ENCODE measurements around the gene AGAP3.

Gene AGAP3

DNA sequence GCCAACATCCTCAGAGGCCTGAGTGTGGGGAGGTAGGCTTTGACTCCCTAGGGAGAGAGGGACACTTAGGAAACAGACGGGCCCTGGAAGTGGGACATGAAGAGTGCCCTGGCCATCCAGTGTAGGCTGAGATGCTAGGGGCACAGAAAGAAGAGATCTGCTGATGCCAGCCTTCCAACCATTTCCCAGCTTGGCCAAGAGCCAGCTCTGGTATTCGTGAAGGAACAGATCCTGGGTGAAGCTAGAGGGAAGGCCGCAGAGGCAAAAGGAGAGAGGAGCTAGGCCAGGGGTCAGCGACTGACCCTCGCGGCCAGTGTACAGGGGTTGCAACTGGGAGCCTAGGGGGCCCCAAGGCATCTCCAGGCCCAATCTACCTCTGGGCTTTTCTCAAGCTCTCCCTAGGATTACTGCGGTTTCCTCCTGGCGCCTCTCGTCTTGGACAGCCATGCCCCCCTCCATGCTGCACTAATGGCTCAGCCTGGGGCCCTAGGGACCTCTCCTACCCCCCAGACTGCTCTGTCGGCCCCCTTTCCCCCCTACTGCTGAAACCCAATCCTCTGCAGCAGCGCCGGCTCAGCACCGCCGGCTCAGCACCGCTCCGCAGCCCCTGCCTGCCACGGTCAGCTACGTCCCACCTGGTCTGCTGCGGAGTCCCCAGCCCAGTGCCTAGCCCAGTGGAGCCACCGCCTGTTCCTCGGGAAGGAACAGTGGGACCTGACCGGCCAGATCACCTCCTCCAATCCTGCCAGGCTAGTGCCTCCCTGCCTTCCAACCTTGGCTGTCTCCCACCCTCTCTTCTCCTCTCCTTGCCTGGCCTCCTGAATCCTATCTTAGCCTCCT lies 38.1 kb upstream of the AGAP3 start, which contains the start of gene ASIC3:
ASIC3 (plus strand) TSS at position 556 of the 840 bp plus-strand sequence. CDS start 355 bp downstream, outside the sequence.
- no peak for ATAC-seq (ENCODE audit: low read depth)
- Histone ChIP-seq H3K27me3 (ENCODE audit: insufficient read depth, poor library complexity, severe bottlenecking) (peaks cover 6% of the 10 kb centered on the region), H3K27ac (ENCODE audit: poor library complexity, severe bottlenecking) (no peak within 1 kb of the TSS), H3K9me3 (ENCODE audit: severe bottlenecking) (no peaks in the 10 kb centered on the region), H3K4me1 (ENCODE audit: insufficient read depth, poor library complexity, severe bottlenecking) (no peaks in the 10 kb centered on the region), H3K4me3 (ENCODE audit: severe bottlenecking) (no peak within 1 kb of the TSS), H3K36me3 (ENCODE audit: low read depth) (no peaks in the 10 kb centered on the region)
- TF ChIP-seq, protein P1, sequence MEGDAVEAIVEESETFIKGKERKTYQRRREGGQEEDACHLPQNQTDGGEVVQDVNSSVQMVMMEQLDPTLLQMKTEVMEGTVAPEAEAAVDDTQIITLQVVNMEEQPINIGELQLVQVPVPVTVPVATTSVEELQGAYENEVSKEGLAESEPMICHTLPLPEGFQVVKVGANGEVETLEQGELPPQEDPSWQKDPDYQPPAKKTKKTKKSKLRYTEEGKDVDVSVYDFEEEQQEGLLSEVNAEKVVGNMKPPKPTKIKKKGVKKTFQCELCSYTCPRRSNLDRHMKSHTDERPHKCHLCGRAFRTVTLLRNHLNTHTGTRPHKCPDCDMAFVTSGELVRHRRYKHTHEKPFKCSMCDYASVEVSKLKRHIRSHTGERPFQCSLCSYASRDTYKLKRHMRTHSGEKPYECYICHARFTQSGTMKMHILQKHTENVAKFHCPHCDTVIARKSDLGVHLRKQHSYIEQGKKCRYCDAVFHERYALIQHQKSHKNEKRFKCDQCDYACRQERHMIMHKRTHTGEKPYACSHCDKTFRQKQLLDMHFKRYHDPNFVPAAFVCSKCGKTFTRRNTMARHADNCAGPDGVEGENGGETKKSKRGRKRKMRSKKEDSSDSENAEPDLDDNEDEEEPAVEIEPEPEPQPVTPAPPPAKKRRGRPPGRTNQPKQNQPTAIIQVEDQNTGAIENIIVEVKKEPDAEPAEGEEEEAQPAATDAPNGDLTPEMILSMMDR (IDR thresholded peaks at IDR 0.05; ENCODE audit: poor library complexity, severe bottlenecking), result no peak
- DNase-seq (ENCODE audit: low spot score), result no peak

- Histone ChIP-seq H3K4me3 (ENCODE audit: severe bottlenecking) (no peak overlapping the region), H3K4me1 (ENCODE audit: insufficient read depth, poor library complexity, severe bottlenecking) (no peaks in the 10 kb centered on the region), H3K27me3 (ENCODE audit: insufficient read depth, poor library complexity, severe bottlenecking) (peaks cover 6% of the 10 kb centered on the region), H3K27ac (ENCODE audit: poor library complexity, severe bottlenecking) (no peak overlapping the region), H3K36me3 (ENCODE audit: low read depth) (no peaks in the 10 kb centered on the region), H3K9me3 (ENCODE audit: severe bottlenecking) (no peaks in the 10 kb centered on the region)
- DNase-seq (ENCODE audit: low spot score), result no peak
- TF ChIP-seq, protein P1 (IDR thresholded peaks at IDR 0.05; ENCODE audit: poor library complexity, severe bottlenecking), result no peak
- ATAC-seq (ENCODE audit: low read depth), result no peak
Observed at GRCh38 chr7:151048911-151049463, 37.3 kb upstream of the AGAP3 start.

- Histone ChIP-seq H3K9me3 (ENCODE audit: severe bottlenecking) (no peaks in the 10 kb centered on the region), H3K4me1 (ENCODE audit: insufficient read depth, poor library complexity, severe bottlenecking) (no peaks in the 10 kb centered on the region), H3K27ac (ENCODE audit: poor library complexity, severe bottlenecking) (no peak overlapping the region), H3K27me3 (ENCODE audit: insufficient read depth, poor library complexity, severe bottlenecking) (peaks cover 6% of the 10 kb centered on the region), H3K4me3 (ENCODE audit: severe bottlenecking) (no peak overlapping the region), H3K36me3 (ENCODE audit: low read depth) (no peaks in the 10 kb centered on the region)
- ATAC-seq (ENCODE audit: low read depth), result peak; percentile 67
- no peak for DNase-seq (ENCODE audit: low spot score)
- TF ChIP-seq, protein P1 (IDR thresholded peaks at IDR 0.05; ENCODE audit: poor library complexity, severe bottlenecking), result no peak
Observed at GRCh38 chr7:151051108-151051507, 35.2 kb upstream of the AGAP3 start.

GRCh38 chr7:151053096-151053495 lies 33.2 kb upstream of the AGAP3 start:
- TF ChIP-seq, protein P1 (IDR thresholded peaks at IDR 0.05; ENCODE audit: poor library complexity, severe bottlenecking), result no peak
- no peaks in the 10 kb centered on the region for H3K4me1 ChIP-seq (ENCODE audit: insufficient read depth, poor library complexity, severe bottlenecking)
- H3K36me3 ChIP-seq (ENCODE audit: low read depth), result no peaks in the 10 kb centered on the region
- H3K4me3 ChIP-seq (ENCODE audit: severe bottlenecking), result no peak overlapping the region
- H3K27ac ChIP-seq (ENCODE audit: poor library complexity, severe bottlenecking), result no peak overlapping the region
- ATAC-seq (ENCODE audit: low read depth) (no peak), DNase-seq (ENCODE audit: low spot score) (no peak)
- no peaks in the 10 kb centered on the region for H3K9me3 ChIP-seq (ENCODE audit: severe bottlenecking)
- peaks cover 6% of the 10 kb centered on the region for H3K27me3 ChIP-seq (ENCODE audit: insufficient read depth, poor library complexity, severe bottlenecking)

DNA sequence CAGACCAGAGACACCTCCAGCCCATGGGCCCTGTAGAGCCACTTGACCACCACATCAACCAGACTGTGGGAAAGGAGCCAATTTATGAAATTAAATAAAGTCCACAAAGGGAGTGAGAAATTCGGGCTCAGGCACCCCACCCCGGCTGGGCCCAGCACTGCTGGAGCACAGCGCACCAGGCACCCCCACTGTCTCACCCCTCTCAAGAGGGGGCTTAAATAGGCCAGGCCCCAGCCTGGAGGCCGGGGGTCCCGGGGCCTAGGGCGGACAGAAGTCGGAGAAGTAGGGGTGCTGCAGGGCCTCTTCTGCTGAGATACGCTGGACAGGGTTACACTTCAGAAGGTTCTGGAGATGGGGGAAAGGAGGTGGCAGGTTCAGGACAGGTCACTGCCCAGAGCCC lies 32.5 kb upstream of the AGAP3 start:
- H3K27ac ChIP-seq (ENCODE audit: poor library complexity, severe bottlenecking), result no peak overlapping the region
- no peak overlapping the region for H3K4me3 ChIP-seq (ENCODE audit: severe bottlenecking)
- H3K27me3 ChIP-seq (ENCODE audit: insufficient read depth, poor library complexity, severe bottlenecking), result peaks cover 6% of the 10 kb centered on the region
- TF ChIP-seq, protein P1 (IDR thresholded peaks at IDR 0.05; ENCODE audit: poor library complexity, severe bottlenecking), result no peak
- peaks cover 3% of the 10 kb centered on the region for H3K4me1 ChIP-seq (ENCODE audit: insufficient read depth, poor library complexity, severe bottlenecking)
- ATAC-seq (ENCODE audit: low read depth) (no peak), DNase-seq (ENCODE audit: low spot score) (no peak)
- no peaks in the 10 kb centered on the region for H3K9me3 ChIP-seq (ENCODE audit: severe bottlenecking)
- H3K36me3 ChIP-seq (ENCODE audit: low read depth), result no peaks in the 10 kb centered on the region

All from RWPE2 (cell line).